ENCODE data around the gene RPS19BP1.
"Not testable (repeated sequence)": the region's sequence is repeated elsewhere in the genome, so short reads cannot be mapped to it uniquely, and the experiment has no call there.

The RPS19BP1 gene

GRCh38 chr22:39514373-39514973 lies 18.1 kb downstream of the RPS19BP1 start:
- no peak for DNase-seq (ENCODE audit: low read depth in 2 of 2)

- DNase-seq (ENCODE audit: low read depth in 2 of 2) = no peak
Measured at GRCh38 chr22:39513791-39514190, 18.8 kb downstream of the RPS19BP1 start.

DNA sequence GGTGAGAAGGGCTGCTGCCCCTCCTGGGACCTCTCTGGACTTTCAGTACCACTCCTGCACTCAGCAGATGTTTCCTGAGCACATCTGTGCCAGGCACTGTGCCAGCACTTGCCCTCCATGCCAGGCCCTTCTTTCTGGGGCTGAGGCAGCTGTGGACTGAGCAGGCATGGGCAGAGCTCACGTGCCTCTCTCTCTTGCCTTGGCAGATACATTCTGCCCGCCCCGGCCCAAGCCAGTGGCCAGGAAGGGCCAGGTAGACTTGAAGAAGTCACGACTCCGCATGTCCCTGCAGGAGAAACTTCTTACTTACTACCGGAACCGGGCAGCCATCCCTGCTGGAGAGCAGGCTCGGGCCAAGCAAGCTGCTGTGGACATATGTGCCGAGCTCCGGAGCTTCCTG lies 20.5 kb downstream of the RPS19BP1 start:
- DNase-seq (ENCODE audit: low read depth in 2 of 2) = no peak

GRCh38 chr22:39511226-39511625 lies 21.3 kb downstream of the RPS19BP1 start:
- DNase-seq (ENCODE audit: low read depth in 2 of 2) = no peak

- DNase-seq (ENCODE audit: low read depth in 2 of 2) = no peak
Measured at GRCh38 chr22:39510529-39511149, 21.9 kb downstream of the RPS19BP1 start.

- DNase-seq (ENCODE audit: low read depth in 2 of 2) = no peak
Measured at GRCh38 chr22:39508393-39508792, 24.2 kb downstream of the RPS19BP1 start.

- not testable (repeated sequence) for DNase-seq (ENCODE audit: low read depth in 2 of 2)
Measured at GRCh38 chr22:39507021-39507420, 25.5 kb downstream of the RPS19BP1 start.

- DNase-seq (ENCODE audit: low read depth in 2 of 2) = no peak
Measured at GRCh38 chr22:39504071-39504470, 28.5 kb downstream of the RPS19BP1 start.

- DNase-seq (ENCODE audit: low read depth in 2 of 2) = no peak
Measured at GRCh38 chr22:39503630-39504029, 28.9 kb downstream of the RPS19BP1 start.

- DNase-seq (ENCODE audit: low read depth in 2 of 2) = no peak
Measured at GRCh38 chr22:39502789-39503409, 29.6 kb downstream of the RPS19BP1 start.

GRCh38 chr22:39502109-39502788 lies 30.3 kb downstream of the RPS19BP1 start, which contains the start of gene MIEF1:
TSS of gene MIEF1 (plus strand) at chr22:39502290. CDS start at chr22:39511295, 9,005 bp downstream.
- peak; percentile 96 for DNase-seq (ENCODE audit: low read depth in 2 of 2)

DNA sequence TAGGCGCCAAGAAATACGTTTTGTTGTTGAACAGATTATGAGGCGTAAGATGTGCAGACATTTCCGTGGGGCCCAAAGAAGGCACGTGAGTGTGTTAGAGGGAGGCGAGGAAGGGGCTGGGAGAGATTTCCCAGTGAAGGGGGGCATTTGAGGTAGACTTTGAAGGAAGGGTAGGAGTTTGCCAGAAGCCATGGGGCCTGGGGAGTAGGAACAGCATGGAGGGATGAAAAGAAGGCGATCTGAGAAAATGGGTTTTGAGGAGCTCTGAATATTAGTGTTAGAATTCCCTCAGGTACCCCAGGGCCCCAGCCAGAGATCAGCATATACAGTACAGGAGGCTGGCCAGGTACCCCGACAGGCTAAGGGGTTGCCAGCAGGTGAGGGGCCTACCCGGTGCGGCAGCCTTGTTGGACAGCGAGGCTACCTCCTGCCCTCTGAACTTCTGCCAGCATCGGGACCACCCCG lies 30.9 kb downstream of the RPS19BP1 start:
- no peak for DNase-seq (ENCODE audit: low read depth in 2 of 2)

- DNase-seq (ENCODE audit: low read depth in 2 of 2) = no peak
Measured at GRCh38 chr22:39500101-39500500, 32.4 kb downstream of the RPS19BP1 start.

DNA sequence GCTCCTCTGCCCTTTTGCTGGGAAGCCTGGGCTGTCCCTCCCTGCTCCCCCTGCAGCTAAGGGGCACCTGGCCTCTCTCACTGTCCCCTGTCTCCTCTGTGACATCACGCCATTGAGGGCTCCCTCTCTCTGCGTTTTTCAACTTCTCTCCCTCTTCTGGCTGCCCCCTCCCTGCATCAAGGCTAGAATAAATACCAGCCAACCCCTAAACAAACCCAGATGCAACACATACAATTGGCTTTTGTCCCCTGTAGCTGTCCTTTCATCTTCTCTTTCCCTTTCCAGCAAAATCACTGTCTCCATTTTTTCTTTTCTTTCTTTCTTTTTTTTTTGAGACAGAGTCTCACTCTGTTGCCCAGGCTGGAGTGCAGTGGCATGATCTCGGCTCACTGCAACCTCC lies 33.7 kb downstream of the RPS19BP1 start:
- DNase-seq (ENCODE audit: low read depth in 2 of 2) = no peak

- DNase-seq (ENCODE audit: low read depth in 2 of 2) = no peak
Measured at GRCh38 chr22:39498368-39498767, 34.2 kb downstream of the RPS19BP1 start.

GRCh38 chr22:39497429-39497828 lies 35.1 kb downstream of the RPS19BP1 start:
- DNase-seq (ENCODE audit: low read depth in 2 of 2) = no peak

GRCh38 chr22:39496131-39496838 lies 36.3 kb downstream of the RPS19BP1 start:
- peak in 1 of 2 donors; percentile 46 for DNase-seq (ENCODE audit: low read depth in 2 of 2)

- DNase-seq (ENCODE audit: low read depth in 2 of 2) = no peak
Measured at GRCh38 chr22:39494471-39495120, 38.0 kb downstream of the RPS19BP1 start.

- no peak for DNase-seq (ENCODE audit: low read depth in 2 of 2)
Measured at GRCh38 chr22:39493759-39494158, 38.8 kb downstream of the RPS19BP1 start.

DNA sequence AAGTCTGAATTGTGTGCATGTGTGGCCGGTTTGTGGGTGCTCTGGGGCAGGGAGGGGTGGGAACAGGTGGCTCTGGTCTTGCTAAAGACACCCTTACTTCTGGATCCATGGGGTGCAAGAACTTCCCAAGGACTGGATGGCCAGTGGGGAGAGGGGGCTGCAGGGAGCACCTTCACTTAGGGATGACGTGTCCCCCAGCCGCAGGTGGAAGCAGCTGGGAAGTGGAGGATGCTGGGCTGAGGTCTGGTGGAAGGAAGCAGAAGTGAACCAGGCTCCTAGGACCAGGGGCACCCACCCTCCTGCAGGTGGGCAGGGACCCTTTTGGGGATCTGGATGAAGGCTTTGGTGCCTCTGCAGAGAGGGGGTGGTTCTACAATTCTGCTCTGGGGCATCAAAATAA lies 40.4 kb downstream of the RPS19BP1 start:
- DNase-seq (ENCODE audit: low read depth in 2 of 2) = no peak

DNA sequence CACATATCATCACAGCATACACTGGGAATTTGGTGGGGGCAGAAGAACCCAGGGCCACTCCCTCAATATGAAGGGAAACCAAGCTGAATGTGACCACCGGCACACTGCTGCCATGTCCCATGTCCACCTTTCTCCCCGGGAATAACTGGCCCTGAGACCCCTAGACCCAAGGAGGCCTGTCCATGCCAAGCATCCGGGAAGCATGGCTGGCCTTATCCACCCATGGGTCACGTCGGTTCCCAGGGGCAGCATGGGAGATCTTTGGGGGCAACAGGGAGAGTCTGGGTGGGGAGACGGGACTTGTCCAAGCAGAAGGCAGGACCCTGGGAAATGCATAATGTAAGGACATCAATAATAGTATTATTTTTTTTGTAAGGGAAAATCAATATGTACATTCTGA lies 40.9 kb downstream of the RPS19BP1 start:
- no peak for DNase-seq (ENCODE audit: low read depth in 2 of 2)

Data from stimulated activated CD8-positive, alpha-beta memory T cell treated with anti-CD3 and anti-CD28 coated beads, Interleukin-2, amount 100 ng/mL, for 48 hours (primary cell).